Stomach (tissue), 4 donors: ENCODE data around the gene GPT2.

Experiments used
- CTCF ChIP-seq, 7 experiments: fragments of 450-650 bp in 4 of 7; fragments of 200-600 bp in 3 of 7; sonication (generic) in 3 of 7; IDR thresholded peaks; one replicate each; pipeline ENCODE4 v1.5.1; 2016 to 2019; ENCODE audit warnings: antibody characterized with exemption in 7 of 7, control low read depth in 2 of 7, mild to moderate bottlenecking in 1 of 7
- EP300 ChIP-seq: sonication (generic); formaldehyde crosslinking; IDR thresholded peaks from one replicate; pipeline ENCODE4 v1.6.1; 2017; ENCODE audit warnings: antibody characterized with exemption
- POLR2A ChIP-seq, 4 donors: fragments of 450-650 bp; IDR thresholded peaks; one replicate each; pipeline ENCODE4 v1.6.1; 2016; ENCODE audit warnings: antibody characterized with exemption in 4 of 4, control low read depth in 2 of 4, mild to moderate bottlenecking in 1 of 4, moderate library complexity in 1 of 4
- POLR2AphosphoS5 ChIP-seq, 3 donors: sonication (generic); formaldehyde crosslinking; IDR thresholded peaks; one replicate each; pipeline ENCODE4 v1.6.1; 2016; ENCODE audit warnings: antibody characterized with exemption in 3 of 3

GRCh38 chr16:46949241-46949892, 65.2 kb downstream of the GPT2 start:
- TF ChIP-seq POLR2A (IDR thresholded peaks at IDR 0.05) (no peak), POLR2AphosphoS5 (IDR thresholded peaks at IDR 0.05) (no peak), CTCF (IDR thresholded peaks at IDR 0.05) (no peak), EP300 (no peak)
